GM21723 (cell line): ENCODE results near the gene ZNF727.
"Not testable (repeated sequence)": the region's sequence is repeated elsewhere in the genome, so short reads cannot be mapped to it uniquely, and the experiment has no call there.

Source experiments
- ATAC-seq: cut with Tn5 transposase; IDR thresholded peaks from one replicate; pipeline ENCODE4 v1.9.1; 2021; ENCODE audit warnings: mild to moderate bottlenecking, moderate library complexity; ENCODE audit not compliant: unreplicated experiment

Gene ZNF727

GRCh38 chr7:64045301-64046040, at the start of gene ZNF727:
TSS of gene ZNF727 (plus strand) at chr7:64045434. CDS start at chr7:64045622, 188 bp downstream.
- ATAC-seq = no peak

GRCh38 chr7:63998549-63998948, 46.7 kb upstream of the ZNF727 start, which contains the start of gene ZNF722:
TSS of gene ZNF722 (plus strand) at chr7:63998849. CDS start at chr7:63998962, 113 bp downstream.
- no peak for ATAC-seq

DNA sequence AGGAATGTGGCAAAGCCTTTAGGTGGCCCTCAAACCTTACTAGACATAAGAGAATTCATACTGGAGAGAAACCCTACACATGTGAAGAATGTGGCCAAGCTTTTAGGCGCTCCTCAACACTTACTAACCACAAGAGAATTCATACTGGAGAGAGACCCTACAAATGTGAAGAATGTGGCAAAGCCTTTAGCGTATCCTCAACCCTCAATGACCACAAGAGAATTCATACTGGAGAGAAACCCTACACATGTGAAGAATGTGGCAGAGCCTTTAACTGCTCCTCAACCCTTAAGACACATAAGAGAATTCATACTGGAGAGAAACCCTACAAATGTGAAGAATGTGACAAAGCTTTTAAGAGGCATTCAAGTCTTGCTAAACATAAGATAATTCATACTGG, 29.7 kb upstream of the ZNF727 start:
- not testable (repeated sequence) for ATAC-seq

GRCh38 chr7:64035388-64035787, 9.8 kb upstream of the ZNF727 start:
- no peak for ATAC-seq

GRCh38 chr7:64037095-64037494, 8.1 kb upstream of the ZNF727 start:
- no peak for ATAC-seq

DNA sequence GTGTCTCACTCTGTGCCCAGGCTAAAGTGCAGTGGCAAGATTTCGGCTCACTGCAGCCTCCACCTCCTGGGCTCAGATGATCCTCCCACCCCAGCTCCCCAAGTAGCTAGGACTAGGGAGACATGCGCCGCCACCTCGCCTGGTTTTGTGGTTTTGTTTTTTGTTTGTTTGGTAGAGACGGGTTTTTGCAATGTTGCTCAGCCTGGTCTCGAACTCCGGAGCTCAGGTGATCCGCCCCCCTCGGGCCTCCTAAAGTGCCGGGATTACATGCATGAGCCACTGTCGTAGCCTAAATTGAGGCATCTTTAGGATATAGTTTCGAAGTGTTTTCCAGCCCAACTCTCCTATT, 781 bp downstream of the ZNF727 start:
- ATAC-seq = no peak

- not testable (repeated sequence) for ATAC-seq
These were observed 32.8 kb downstream of the ZNF727 start for GRCh38 chr7:64077837-64078698.

- ATAC-seq = no peak
These were observed 33.4 kb downstream of the ZNF727 start for GRCh38 chr7:64078699-64078994.

DNA sequence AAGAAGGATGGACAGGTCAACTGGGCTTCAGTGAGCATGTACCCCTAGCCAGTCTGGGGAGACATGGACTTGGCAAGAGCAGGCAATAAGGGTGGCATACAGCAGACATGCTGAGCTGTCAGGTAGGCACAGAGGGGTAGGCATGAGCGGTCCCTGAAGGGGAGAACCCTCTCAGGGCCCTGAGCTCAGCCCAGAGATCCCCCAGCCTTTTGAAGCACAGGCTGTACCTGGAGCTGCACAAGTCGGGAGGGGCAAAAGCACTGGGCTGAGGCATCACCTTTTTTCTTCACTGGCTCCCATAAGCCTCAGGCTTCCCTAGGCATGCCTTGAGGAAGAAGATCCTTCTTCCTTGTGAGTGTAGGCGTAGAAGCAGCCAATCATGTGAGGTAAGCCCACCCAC, 42.3 kb downstream of the ZNF727 start:
- ATAC-seq = no peak

GRCh38 chr7:64088863-64089262, 43.6 kb downstream of the ZNF727 start:
- ATAC-seq = not testable (repeated sequence)
